Right kidney (tissue), 1 donor: Measurements from ENCODE around the gene SH3D19.
"Not testable (repeated sequence)": the region's sequence is repeated elsewhere in the genome, so short reads cannot be mapped to it uniquely, and the experiment has no call there.

ENCODE experiments used
- DNase-seq: peaks from one replicate; pipeline ENCODE4 v3.0.0-alpha.2; 2016

Gene SH3D19

DNA sequence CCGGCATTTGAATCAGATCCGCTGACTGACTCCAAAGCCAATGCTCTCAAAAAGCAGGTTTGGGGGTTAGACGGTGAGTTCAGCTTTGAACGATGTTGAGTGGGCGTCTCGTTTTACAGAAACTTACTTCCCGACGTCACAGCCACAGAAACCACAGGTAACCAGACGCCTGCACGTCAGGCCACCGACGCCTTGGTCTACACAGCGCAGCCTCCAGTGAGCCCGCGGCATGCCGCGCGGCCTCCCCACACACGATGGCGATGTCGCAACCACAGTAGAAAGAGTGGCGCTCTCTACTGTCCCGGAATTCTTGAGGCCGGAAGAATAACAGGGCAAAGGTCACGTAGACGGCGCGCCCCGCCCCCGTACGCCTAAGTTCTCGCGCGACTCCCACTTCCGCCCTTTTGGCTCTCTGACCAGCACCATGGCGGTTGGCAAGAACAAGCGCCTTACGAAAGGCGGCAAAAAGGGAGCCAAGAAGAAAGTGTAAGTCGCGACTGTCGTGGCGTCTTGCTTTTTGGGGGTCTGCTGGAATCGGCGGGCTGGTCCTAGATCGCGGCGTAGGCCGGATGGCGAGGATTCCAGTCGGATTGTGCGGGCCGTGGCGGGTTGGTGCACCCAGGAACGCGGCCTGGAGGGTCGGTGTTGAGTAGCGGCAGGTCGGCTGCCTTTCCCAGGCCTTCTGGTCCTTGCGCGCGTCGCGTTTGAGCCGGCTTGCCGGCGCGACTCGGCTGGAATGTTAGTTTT is 226.0 kb downstream of the SH3D19 start, which contains the start of gene RPS3A:
Gene RPS3A (plus strand): TSS at position 400 of the 747 bp plus-strand sequence. CDS start 25 bp downstream, at position 425.
- DNase-seq = peak; percentile 99

- DNase-seq = no peak
These were observed 226.5 kb downstream of the SH3D19 start for GRCh38 chr4:151098979-151099228.

DNA sequence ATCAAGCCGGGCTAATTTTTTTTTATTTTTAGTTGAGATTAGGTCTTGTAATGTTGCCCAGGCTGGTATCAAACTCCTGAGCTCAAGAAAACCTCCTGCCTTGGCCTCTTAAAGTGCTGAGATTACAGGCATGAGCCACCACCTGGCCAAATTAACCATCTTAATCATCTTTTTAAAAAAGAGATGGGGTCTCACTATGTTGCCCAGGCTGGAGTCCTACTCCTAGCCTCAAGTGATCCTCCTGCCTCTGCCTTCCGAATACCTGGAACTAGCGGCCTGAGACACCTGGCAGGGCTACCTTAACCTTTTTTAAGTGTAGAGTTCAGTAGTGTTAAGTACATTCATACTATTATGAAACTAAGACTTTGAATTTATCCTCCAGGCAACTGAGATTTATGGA is 227.6 kb downstream of the SH3D19 start:
- no peak for DNase-seq

DNA sequence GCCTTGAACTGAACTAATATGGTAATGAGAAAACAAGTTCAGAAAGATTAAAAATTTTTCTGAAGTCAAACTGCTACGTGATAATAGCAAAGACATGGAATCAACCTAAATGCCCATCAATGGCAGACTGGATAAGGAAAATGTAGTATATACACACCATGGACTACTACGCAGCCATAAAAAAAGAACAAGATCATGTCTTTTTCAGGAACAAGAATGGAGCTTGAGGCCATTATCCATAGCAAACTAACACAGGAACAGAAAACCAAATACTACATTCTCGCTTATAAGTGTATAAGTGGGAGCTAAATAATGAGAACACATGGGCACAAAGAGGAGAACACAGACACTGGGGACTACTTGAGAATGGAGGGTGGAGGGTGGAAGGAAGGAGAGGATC is 230.3 kb downstream of the SH3D19 start:
- no peak for DNase-seq

GRCh38 chr4:151094290-151094751 is 231.1 kb downstream of the SH3D19 start:
- no peak for DNase-seq

GRCh38 chr4:151093203-151093602 is 232.2 kb downstream of the SH3D19 start:
- DNase-seq = no peak

GRCh38 chr4:151092488-151092887 is 232.9 kb downstream of the SH3D19 start:
- no peak for DNase-seq

DNA sequence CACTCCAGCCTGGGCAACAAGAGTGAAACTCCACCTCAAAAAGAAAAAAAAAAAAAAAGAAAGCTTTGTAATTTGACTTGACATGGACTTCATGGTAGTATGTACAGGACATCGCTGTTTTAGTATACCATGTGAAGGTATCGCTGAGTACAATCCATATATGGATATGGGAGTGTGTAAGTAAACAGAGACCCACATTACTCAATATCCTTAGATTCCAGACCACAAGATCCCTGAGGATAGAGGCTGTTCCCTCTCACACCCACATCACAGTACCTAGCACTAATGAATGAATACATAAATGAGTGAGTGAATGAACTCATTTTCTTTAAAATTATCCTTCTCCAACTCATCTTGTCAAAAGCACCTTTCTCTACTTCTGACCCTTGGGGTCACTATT is 234.4 kb downstream of the SH3D19 start:
- no peak for DNase-seq

- no peak for DNase-seq
These were observed 237.9 kb downstream of the SH3D19 start for GRCh38 chr4:151087467-151087866.

- not testable (repeated sequence) for DNase-seq
These were observed 247.4 kb downstream of the SH3D19 start for GRCh38 chr4:151077978-151078377.

DNA sequence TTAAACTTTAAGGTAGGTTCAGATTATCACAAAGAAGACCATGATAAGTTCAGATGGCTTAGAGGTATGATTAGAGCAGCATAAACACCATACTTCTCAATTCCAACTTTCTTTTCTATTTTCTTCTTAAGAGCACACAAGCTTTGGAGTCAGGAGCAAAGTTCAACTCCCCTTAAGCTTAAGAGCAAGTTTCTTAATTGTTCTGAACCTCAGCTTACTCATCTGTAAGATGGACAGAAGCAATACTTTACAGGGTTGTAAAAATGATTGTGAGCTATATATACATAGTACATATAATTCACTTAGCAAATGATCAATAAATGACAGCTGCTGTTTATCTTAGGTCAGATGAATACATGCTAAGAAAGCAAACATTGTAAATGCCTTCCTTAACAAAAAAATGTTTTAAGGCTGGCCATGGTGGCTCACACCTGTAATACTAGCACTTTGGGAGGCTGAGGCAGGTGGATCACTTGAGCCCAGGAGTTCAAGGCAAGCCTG is 250.9 kb downstream of the SH3D19 start:
- DNase-seq = no peak
